HCT116 (cell line): ENCODE results near the gene GRIA4. TPM values are rescaled to one million over a fixed set of nuclear protein-coding genes. Genes with fewer than 3 reads are reported as not detected.

Experiments used
- ATAC-seq: fragments of 200-7000 bp; cut with Tn5 transposase; 2 replicates; pipeline ENCODE4 v1.9.1; 2020; ENCODE audit warnings: mild to moderate bottlenecking, moderate library complexity
- BruUV-seq: library from RNA; stranded (reverse); fragments of 400-500 nt; replicated peaks from 2 replicates; lab custom pipeline; 2021; lab: Mats Ljungman, UMichigan
- CTCF ChIA-PET: fragments of 300-600 bp; sonication (Branson Sonifier 250); formaldehyde crosslinking; loops from one replicate; lab custom pipeline; 2021; ENCODE audit warnings: antibody characterized with exemption; lab: Charles Lee
- POLR2A ChIA-PET: fragments of 300-600, 350-600 bp; sonication (Branson Sonifier 250); formaldehyde crosslinking; loops from one replicate; lab custom pipeline; 2021; ENCODE audit warnings: antibody characterized with exemption; lab: Charles Lee
- RAD21 ChIA-PET, 2 experiments: fragments of 300-600 bp; sonication (Branson Sonifier 250); formaldehyde crosslinking; loops; one replicate each; lab custom pipeline; 2023; ENCODE audit warnings: low total read pairs in 2 of 2; ENCODE audit not compliant: uncharacterized antibody in 2 of 2, unreplicated experiment in 2 of 2, low non-redundant PET in 1 of 2; lab: Charles Lee
- DNase-seq: peaks from one replicate; pipeline ENCODE4 v3.0.0-alpha.2; 2010; ENCODE audit warnings: low read depth, low spot score
- H2AFZ ChIP-seq: fragments of 200-600 bp; shearing (Covaris generic), sonication (generic); 2 replicates; pipeline ENCODE4 v1.6.1; 2017; ENCODE audit warnings: low read depth, mixed run types, mixed read lengths, antibody characterized with exemption, low read length; ENCODE audit not compliant: poor library complexity, severe bottlenecking
- H3K27ac ChIP-seq: 2 replicates; pipeline ENCODE4 v1.5.1; 2012; ENCODE audit warnings: low read depth, low read length
- H3K27me3 ChIP-seq: fragments of 200-600 bp; sonication (generic); 2 replicates; pipeline ENCODE4 v1.6.1; 2016; ENCODE audit warnings: mixed run types, low read length, mixed read lengths; ENCODE audit not compliant: insufficient read depth
- H3K36me3 ChIP-seq, 2 experiments: fragments of 200-500 bp in 1 of 2; fragments of 200-600 bp in 1 of 2; sonication (Bioruptor generic) in 1 of 2; sonication (generic) in 1 of 2; 2 replicates each; pipeline versions ENCODE4 v1.5.1 to v1.6.1; 2014 to 2016; ENCODE audit warnings: low read length in 2 of 2, inconsistent platforms in 1 of 2, mixed read lengths in 1 of 2, mixed run types in 1 of 2; ENCODE audit not compliant: insufficient read depth in 2 of 2, control insufficient read depth in 1 of 2
- H3K4me1 ChIP-seq, 2 experiments: fragments of 200-600 bp in 1 of 2; sonication (generic) in 1 of 2; 2 replicates each; pipeline versions ENCODE4 v1.5.1 to v1.6.1; 2012 to 2017; ENCODE audit warnings: low read length in 2 of 2, inconsistent platforms in 1 of 2, mild to moderate bottlenecking in 1 of 2, mixed read lengths in 1 of 2, mixed run types in 1 of 2, moderate library complexity in 1 of 2; ENCODE audit not compliant: insufficient read depth in 2 of 2, control insufficient read depth in 1 of 2
- H3K4me2 ChIP-seq: fragments of 200-600 bp; sonication (generic); 2 replicates; pipeline ENCODE4 v1.6.1; 2017; ENCODE audit warnings: mixed run types, low read length, mixed read lengths
- H3K4me3 ChIP-seq, 2 experiments: fragments of 200-600 bp in 1 of 2; sonication (generic) in 1 of 2; replicated peaks in 1 of 2; 2 replicates each; pipeline ENCODE4 v1.5.1; 2011 to 2016; ENCODE audit warnings: low read length in 2 of 2, control low read depth in 1 of 2, low read depth in 1 of 2, mild to moderate bottlenecking in 1 of 2, mixed read lengths in 1 of 2, mixed run types in 1 of 2
- H3K79me2 ChIP-seq: fragments of 200-600 bp; sonication (generic); 2 replicates; pipeline ENCODE4 v1.6.1; 2017; ENCODE audit warnings: mild to moderate bottlenecking, mixed run types, low read length, moderate library complexity, mixed read lengths; ENCODE audit not compliant: insufficient read depth
- H3K9ac ChIP-seq: fragments of 200-600 bp; sonication (generic); 2 replicates; pipeline ENCODE4 v1.6.1; 2016; ENCODE audit warnings: low read length, mixed read lengths
- H3K9me2 ChIP-seq: fragments of 200-600 bp; sonication (generic), shearing (Covaris generic); 2 replicates; pipeline ENCODE4 v1.6.1; 2017; ENCODE audit warnings: mixed run types, mild to moderate bottlenecking, moderate library complexity; ENCODE audit not compliant: insufficient read depth
- H3K9me3 ChIP-seq, 2 experiments: fragments of 200-500 bp in 1 of 2; fragments of 200-600 bp in 1 of 2; sonication (Bioruptor generic) in 1 of 2; sonication (generic) in 1 of 2; 2 replicates each; pipeline ENCODE4 v1.6.1; 2014 to 2017; ENCODE audit warnings: low read length in 2 of 2, mixed read lengths in 2 of 2, inconsistent platforms in 1 of 2, low read depth in 1 of 2, mild to moderate bottlenecking in 1 of 2, mixed run types in 1 of 2, moderate library complexity in 1 of 2; ENCODE audit not compliant: control insufficient read depth in 1 of 2, insufficient read depth in 1 of 2
- H4K20me1 ChIP-seq: fragments of 200-600 bp; sonication (generic), shearing (Covaris generic); 2 replicates; pipeline ENCODE4 v1.6.1; 2017; ENCODE audit warnings: mixed run types, mild to moderate bottlenecking, moderate library complexity; ENCODE audit not compliant: insufficient read depth
- CEBPB ChIP-seq: IDR thresholded peaks from 2 replicates; pipeline ENCODE4 v1.6.1; 2012; ENCODE audit warnings: low read depth
- FOSL1 ChIP-seq: IDR thresholded peaks from 2 replicates; pipeline ENCODE4 v1.6.1; 2012; ENCODE audit warnings: low read depth
- REST ChIP-seq: IDR thresholded peaks from 2 replicates; pipeline ENCODE4 v1.6.1; 2012; ENCODE audit warnings: low read depth
- ZFX ChIP-seq: fragments of 450-650 bp; IDR thresholded peaks from 2 replicates; pipeline ENCODE4 v1.6.1; 2017
- intact Hi-C: fragments of 100-400 bp; cut with micrococcal nuclease; formaldehyde crosslinking; loops from 2 replicates; pipeline ENCODE4 v1.10.0; 2022
- total RNA-seq: library from RNA; stranded (reverse); gene quantifications from one replicate; pipeline ENCODE4 v1.2.1, GENCODE V29; 2021; ENCODE audit not compliant: unreplicated experiment
- TF ChIP-seq, protein P1 (sequence below), 3 experiments: fragments of 200-600 bp in 1 of 3; sonication (generic) in 1 of 3; IDR thresholded peaks in 2 of 3; conservative IDR thresholded peaks in 1 of 3; 2 replicates each; pipeline ENCODE4 v1.5.1; 2012 to 2017; ENCODE audit warnings: low read depth in 2 of 3, low read length in 2 of 3, antibody characterized with exemption in 1 of 3, borderline replicate concordance in 1 of 3, control low read depth in 1 of 3, mild to moderate bottlenecking in 1 of 3, mixed read lengths in 1 of 3, mixed run types in 1 of 3, moderate library complexity in 1 of 3; ENCODE audit not compliant: insufficient read depth in 1 of 3

Gene GRIA4
- total RNA-seq, 1 experiment from 2014 or later: not detected

- Histone ChIP-seq H3K9me3 (no peaks in the 10 kb centered on the region), H3K9me2 (no peaks in the 10 kb centered on the region), H3K36me3 (no peaks in the 10 kb centered on the region), H4K20me1 (no peaks in the 10 kb centered on the region), H3K27ac (no peak overlapping the region), H3K4me3 (no peak overlapping the region), H3K79me2 (no peaks in the 10 kb centered on the region), H3K27me3 (no peaks in the 10 kb centered on the region), H3K4me1 (peaks cover 0 to 6% of the 10 kb centered on the region in 2 experiments; a peak in 2 of 4 replicates), H3K4me2 (no peak overlapping the region), H2AFZ (no peak overlapping the region), H3K9ac (no peak overlapping the region)
- ChIA-PET RAD21 (no interaction called here), POLR2A (no interaction called here), CTCF (no interaction called here)
- BruUV-seq: no TSS peak
- intact Hi-C loops: no loop called here
- ATAC-seq (no peak), DNase-seq (no peak)
- TF ChIP-seq, protein P1, sequence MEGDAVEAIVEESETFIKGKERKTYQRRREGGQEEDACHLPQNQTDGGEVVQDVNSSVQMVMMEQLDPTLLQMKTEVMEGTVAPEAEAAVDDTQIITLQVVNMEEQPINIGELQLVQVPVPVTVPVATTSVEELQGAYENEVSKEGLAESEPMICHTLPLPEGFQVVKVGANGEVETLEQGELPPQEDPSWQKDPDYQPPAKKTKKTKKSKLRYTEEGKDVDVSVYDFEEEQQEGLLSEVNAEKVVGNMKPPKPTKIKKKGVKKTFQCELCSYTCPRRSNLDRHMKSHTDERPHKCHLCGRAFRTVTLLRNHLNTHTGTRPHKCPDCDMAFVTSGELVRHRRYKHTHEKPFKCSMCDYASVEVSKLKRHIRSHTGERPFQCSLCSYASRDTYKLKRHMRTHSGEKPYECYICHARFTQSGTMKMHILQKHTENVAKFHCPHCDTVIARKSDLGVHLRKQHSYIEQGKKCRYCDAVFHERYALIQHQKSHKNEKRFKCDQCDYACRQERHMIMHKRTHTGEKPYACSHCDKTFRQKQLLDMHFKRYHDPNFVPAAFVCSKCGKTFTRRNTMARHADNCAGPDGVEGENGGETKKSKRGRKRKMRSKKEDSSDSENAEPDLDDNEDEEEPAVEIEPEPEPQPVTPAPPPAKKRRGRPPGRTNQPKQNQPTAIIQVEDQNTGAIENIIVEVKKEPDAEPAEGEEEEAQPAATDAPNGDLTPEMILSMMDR (IDR thresholded peaks at IDR 0.05 in 2 of 3, conservative IDR thresholded peaks at IDR 0.05 in 1 of 3; ENCODE audit: borderline replicate concordance in 1 of 3, insufficient read depth in 1 of 3, low read depth in 2 of 3, low read length in 2 of 3): no peak
- TF ChIP-seq CEBPB (no peak), REST (no peak), FOSL1 (no peak), ZFX (no peak)
Measured at GRCh38 chr11:105648762-105649161, 38.9 kb downstream of the GRIA4 start.
